Nephron (organoid): Measurements from ENCODE around the gene PRR30.

ENCODE experiments used
- H3K27ac Mint-ChIP-seq, 3 experiments: 2 replicates each; pipeline ENCODE4 v1.8.0; 2020; ENCODE audit warnings: mixed read lengths in 3 of 3, mild to moderate bottlenecking in 2 of 3, moderate library complexity in 1 of 3
- H3K27me3 Mint-ChIP-seq: 2 replicates; pipeline ENCODE4 v1.8.0; 2021; ENCODE audit warnings: low read depth, mild to moderate bottlenecking, moderate library complexity, mixed read lengths
- H3K36me3 Mint-ChIP-seq: 2 replicates; pipeline ENCODE4 v1.8.0; 2020; ENCODE audit warnings: low read depth, mixed read lengths
- H3K4me1 Mint-ChIP-seq: 2 replicates; pipeline ENCODE4 v1.8.0; 2020; ENCODE audit warnings: mixed read lengths
- H3K4me3 Mint-ChIP-seq, 3 experiments: 2 replicates each; pipeline ENCODE4 v1.8.0; 2020; ENCODE audit warnings: mild to moderate bottlenecking in 3 of 3, mixed read lengths in 3 of 3, moderate library complexity in 2 of 3
- H3K9me3 Mint-ChIP-seq: 2 replicates; pipeline ENCODE4 v1.8.0; 2020; ENCODE audit warnings: mixed read lengths
- TF ChIP-seq, protein P1 (sequence below), 3 experiments: fragments of 200-600 bp; sonication (generic); IDR thresholded peaks; one replicate each; pipeline ENCODE4 v1.5.0; 2021; ENCODE audit warnings: antibody characterized with exemption in 3 of 3; ENCODE audit not compliant: unreplicated experiment in 3 of 3

Gene PRR30

DNA sequence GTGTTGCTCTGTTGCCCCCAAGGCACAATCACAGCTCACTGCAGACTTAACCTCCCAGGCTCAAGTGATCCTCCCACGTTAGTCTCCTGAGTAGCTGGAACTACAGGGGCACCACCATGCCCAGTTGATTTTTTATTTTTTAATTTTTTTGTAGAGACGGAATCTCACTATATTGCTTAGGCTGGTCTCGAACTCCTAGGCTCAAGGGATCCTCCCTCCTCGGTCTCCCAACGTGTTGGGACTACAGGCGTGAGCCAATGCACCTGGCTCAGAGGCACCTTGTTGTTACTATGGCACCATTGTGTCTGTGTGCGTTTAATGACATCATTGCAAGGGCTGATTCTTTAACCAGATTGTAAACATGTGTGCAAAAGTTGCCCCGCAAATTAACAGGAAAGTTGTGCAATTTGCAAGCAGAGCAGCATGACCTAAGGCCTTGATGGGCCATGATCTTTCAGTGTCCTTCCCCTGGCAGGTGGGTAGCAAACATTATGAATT, 32.2 kb upstream of the PRR30 start:
- H3K36me3 Mint-ChIP-seq: no peaks in the 10 kb centered on the region
- no peaks in the 10 kb centered on the region for H3K9me3 Mint-ChIP-seq
- H3K27ac Mint-ChIP-seq: no peak overlapping the region
- no peak overlapping the region for H3K4me3 Mint-ChIP-seq
- peaks cover 18% of the 10 kb centered on the region for H3K27me3 Mint-ChIP-seq
- TF ChIP-seq, protein P1, sequence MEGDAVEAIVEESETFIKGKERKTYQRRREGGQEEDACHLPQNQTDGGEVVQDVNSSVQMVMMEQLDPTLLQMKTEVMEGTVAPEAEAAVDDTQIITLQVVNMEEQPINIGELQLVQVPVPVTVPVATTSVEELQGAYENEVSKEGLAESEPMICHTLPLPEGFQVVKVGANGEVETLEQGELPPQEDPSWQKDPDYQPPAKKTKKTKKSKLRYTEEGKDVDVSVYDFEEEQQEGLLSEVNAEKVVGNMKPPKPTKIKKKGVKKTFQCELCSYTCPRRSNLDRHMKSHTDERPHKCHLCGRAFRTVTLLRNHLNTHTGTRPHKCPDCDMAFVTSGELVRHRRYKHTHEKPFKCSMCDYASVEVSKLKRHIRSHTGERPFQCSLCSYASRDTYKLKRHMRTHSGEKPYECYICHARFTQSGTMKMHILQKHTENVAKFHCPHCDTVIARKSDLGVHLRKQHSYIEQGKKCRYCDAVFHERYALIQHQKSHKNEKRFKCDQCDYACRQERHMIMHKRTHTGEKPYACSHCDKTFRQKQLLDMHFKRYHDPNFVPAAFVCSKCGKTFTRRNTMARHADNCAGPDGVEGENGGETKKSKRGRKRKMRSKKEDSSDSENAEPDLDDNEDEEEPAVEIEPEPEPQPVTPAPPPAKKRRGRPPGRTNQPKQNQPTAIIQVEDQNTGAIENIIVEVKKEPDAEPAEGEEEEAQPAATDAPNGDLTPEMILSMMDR (IDR thresholded peaks at IDR 0.05; ENCODE audit: unreplicated experiment in 3 of 3): no peak
- H3K4me1 Mint-ChIP-seq: no peaks in the 10 kb centered on the region

GRCh38 chr2:27170581-27171337, 31.5 kb upstream of the PRR30 start:
- Mint-ChIP-seq H3K4me3 (no peak overlapping the region), H3K27me3 (peaks cover 15% of the 10 kb centered on the region), H3K36me3 (no peaks in the 10 kb centered on the region), H3K27ac (no peak overlapping the region), H3K9me3 (no peaks in the 10 kb centered on the region), H3K4me1 (no peaks in the 10 kb centered on the region)
- TF ChIP-seq, protein P1 (IDR thresholded peaks at IDR 0.05; ENCODE audit: unreplicated experiment in 3 of 3): no peak

DNA sequence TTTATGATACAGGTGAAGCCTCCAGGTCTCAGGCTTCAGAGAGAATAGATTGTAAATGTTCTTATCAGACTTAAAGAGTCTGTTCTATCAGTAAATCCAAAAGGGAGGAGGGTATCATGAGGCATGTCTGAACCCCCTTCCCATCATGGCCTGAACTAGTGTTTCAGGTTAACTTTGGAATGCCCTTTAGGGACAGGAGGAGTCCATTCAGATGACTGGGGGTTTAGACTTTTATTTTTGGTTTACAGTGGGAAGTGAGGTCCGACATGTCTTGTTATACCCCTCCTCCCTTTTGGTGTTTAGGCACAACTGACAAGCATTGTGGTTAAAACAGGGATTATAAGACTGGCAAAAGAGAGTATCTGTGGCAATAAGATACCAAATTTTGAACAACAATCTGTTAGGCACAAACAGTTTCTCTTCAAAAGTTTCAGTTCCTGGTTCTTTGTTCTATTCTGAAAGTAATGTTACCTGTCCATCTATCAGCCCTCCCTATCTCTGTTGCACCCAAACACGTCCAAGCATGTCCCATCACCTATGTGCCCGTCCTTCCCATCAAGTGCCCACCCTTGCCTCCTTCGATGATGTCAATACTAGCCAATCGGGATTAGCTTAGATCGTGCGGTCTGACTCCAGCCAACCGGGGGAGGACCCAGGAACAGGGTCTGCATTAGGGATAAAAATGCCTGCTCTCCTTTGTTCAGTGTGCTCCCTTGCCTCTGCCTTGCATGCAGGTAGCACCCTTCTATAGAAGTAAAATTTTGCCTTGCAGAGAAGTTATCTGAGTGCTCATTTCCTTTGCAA, 26.0 kb upstream of the PRR30 start:
- no peak overlapping the region for H3K27ac Mint-ChIP-seq
- H3K27me3 Mint-ChIP-seq: peaks cover 14% of the 10 kb centered on the region
- no peak overlapping the region for H3K4me3 Mint-ChIP-seq
- TF ChIP-seq, protein P1 (IDR thresholded peaks at IDR 0.05; ENCODE audit: unreplicated experiment in 3 of 3): no peak
- H3K4me1 Mint-ChIP-seq: no peaks in the 10 kb centered on the region
- no peaks in the 10 kb centered on the region for H3K36me3 Mint-ChIP-seq
- no peaks in the 10 kb centered on the region for H3K9me3 Mint-ChIP-seq

DNA sequence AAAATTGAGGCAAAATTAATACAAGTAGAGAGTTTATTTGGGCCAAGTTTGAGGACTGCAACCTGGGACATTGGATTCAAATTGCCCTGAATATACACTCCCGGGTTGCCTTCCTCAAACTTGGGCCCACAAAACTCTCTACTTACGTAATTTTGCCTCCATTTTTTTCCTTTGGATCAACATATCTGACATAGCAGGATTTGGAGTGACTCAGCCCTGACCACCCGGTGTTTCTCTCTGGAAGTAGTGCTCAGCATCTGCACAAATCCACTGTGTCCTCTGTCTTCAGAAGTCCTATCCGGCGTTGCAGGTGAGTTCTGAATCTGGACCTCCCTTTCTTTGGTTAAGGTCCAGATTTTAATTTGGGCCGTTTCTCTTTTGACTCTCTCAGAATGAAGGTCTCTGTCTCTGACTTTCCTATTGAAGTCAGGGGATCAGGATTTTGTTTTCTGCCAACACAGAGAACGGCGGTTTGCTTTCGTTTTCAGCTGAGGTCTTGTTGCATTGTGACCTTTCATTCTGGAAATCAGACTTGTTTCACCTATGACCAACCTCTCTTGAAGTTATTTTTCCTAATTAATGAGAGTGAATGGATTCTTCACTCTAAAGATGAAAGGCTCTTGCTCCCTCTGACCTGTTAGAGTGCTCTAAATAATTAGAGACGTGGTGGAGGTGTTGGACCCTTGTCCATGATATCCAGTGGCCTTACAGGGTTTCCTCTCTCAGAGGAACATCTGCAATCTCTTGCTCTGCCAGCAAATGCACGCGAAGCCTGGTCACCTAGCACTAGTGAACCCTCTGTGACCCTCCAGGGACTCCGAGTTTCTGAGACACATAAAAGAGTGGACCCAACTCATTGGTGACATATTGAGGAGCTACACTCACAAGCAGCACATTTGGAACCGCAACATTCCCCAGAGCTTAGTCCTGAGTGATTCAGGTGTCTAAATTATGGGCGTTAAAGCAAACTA, 23.2 kb upstream of the PRR30 start:
- TF ChIP-seq, protein P1 (IDR thresholded peaks at IDR 0.05; ENCODE audit: unreplicated experiment in 3 of 3): no peak
- H3K27me3 Mint-ChIP-seq: peaks cover 8% of the 10 kb centered on the region
- no peaks in the 10 kb centered on the region for H3K4me1 Mint-ChIP-seq
- H3K36me3 Mint-ChIP-seq: no peaks in the 10 kb centered on the region
- H3K27ac Mint-ChIP-seq: no peak overlapping the region
- H3K4me3 Mint-ChIP-seq: no peak overlapping the region
- no peaks in the 10 kb centered on the region for H3K9me3 Mint-ChIP-seq

DNA sequence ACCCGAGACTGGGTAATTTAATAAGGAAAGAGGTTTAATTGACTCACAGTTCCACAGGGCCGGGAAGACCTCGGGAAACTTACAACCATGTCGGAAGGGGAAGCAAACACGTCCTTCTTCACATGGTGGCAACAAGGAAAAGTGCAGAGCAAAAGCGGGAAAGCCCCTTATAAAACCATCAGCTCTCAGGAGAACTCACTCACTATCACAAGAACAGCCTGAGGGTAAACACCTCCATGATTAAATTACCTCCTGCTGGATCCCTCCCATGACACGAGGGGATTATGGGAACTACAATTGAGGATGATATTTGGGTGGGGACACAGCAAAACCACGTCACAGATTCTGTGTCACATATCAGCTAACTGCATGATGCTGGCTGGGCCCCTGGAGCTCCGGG, 21.0 kb upstream of the PRR30 start:
- no peaks in the 10 kb centered on the region for H3K4me1 Mint-ChIP-seq
- TF ChIP-seq, protein P1 (IDR thresholded peaks at IDR 0.05; ENCODE audit: unreplicated experiment in 3 of 3): no peak
- no peaks in the 10 kb centered on the region for H3K36me3 Mint-ChIP-seq
- H3K27me3 Mint-ChIP-seq: peaks cover 8% of the 10 kb centered on the region
- H3K9me3 Mint-ChIP-seq: no peaks in the 10 kb centered on the region
- no peak overlapping the region for H3K4me3 Mint-ChIP-seq
- no peak overlapping the region for H3K27ac Mint-ChIP-seq
